H1 (cell line): Measurements from ENCODE around the gene KCTD11. TPM values are rescaled to one million over a fixed set of nuclear protein-coding genes. Genes with fewer than 3 reads are reported as not detected.
A peak's percentile ranks its signal among the peaks of the same experiment; 100 is the strongest.

Experiments used
- BRCA1 ChIP-seq: IDR thresholded peaks from 2 replicates; pipeline ENCODE4 v1.6.1; 2012; ENCODE audit warnings: low read depth, low read length, improper control_type of control experiment
- CBX5 ChIP-seq: fragments of 300-800, 300-1000 bp; sonication (generic); IDR thresholded peaks from 2 replicates; pipeline ENCODE4 v1.7.1; 2016; ENCODE audit warnings: antibody characterized with exemption, low read length, low read depth
- CHD2 ChIP-seq: IDR thresholded peaks from 2 replicates; pipeline ENCODE4 v1.6.1; 2012; ENCODE audit warnings: low read length, improper control_type of control experiment
- CTCF ChIP-seq, 3 experiments: IDR thresholded peaks; 1 replicate in 2 of 3; 2 replicates in 1 of 3; pipeline versions ENCODE4 v1.5.1 to v1.6.1; 2011; ENCODE audit warnings: low read length in 3 of 3, mild to moderate bottlenecking in 3 of 3, inconsistent platforms in 2 of 3, low read depth in 1 of 3, moderate library complexity in 1 of 3; ENCODE audit not compliant: insufficient read depth in 1 of 3; ENCODE audit errors: control extremely low read depth in 1 of 3
- GTF2F1 ChIP-seq: IDR thresholded peaks from 2 replicates; pipeline ENCODE4 v1.6.1; 2012; ENCODE audit warnings: low read depth, low read length, improper control_type of control experiment, borderline replicate concordance
- HDAC2 ChIP-seq, 2 experiments: fragments of 300-600 bp in 1 of 2; sonication (generic) in 1 of 2; IDR thresholded peaks; 2 replicates each; pipeline ENCODE4 v1.6.1; 2011 to 2012; ENCODE audit warnings: low read depth in 2 of 2, low read length in 2 of 2, mild to moderate bottlenecking in 2 of 2, moderate library complexity in 2 of 2, borderline replicate concordance in 1 of 2, inconsistent platforms in 1 of 2
- KDM5A ChIP-seq: fragments of 200-600 bp; IDR thresholded peaks from 2 replicates; pipeline ENCODE4 v1.7.1; 2012; ENCODE audit warnings: mild to moderate bottlenecking, low read length, inconsistent platforms, mixed read lengths
- MAFK ChIP-seq: IDR thresholded peaks from 2 replicates; pipeline ENCODE4 v1.6.1; 2012; ENCODE audit warnings: low read depth, mild to moderate bottlenecking, improper control_type of control experiment, low read length
- SIX5 ChIP-seq: IDR thresholded peaks from 2 replicates; pipeline ENCODE4 v1.6.1; 2011; ENCODE audit warnings: mild to moderate bottlenecking, low read depth, low read length
- SUZ12 ChIP-seq: fragments of 200-600 bp; sonication (generic); IDR thresholded peaks from 2 replicates; pipeline ENCODE4 v1.6.1; 2012; ENCODE audit warnings: mild to moderate bottlenecking, inconsistent platforms, low read length, moderate library complexity, mixed read lengths
- TBP ChIP-seq: IDR thresholded peaks from 2 replicates; pipeline ENCODE4 v1.6.1; 2011; ENCODE audit warnings: low read depth, low read length, improper control_type of control experiment
- YY1 ChIP-seq: IDR thresholded peaks from 2 replicates; pipeline ENCODE4 v1.6.1; 2011; ENCODE audit warnings: low read depth, mild to moderate bottlenecking, low read length
- polyA plus RNA-seq, 7 experiments: library from polyadenylated mRNA; depleted of rRNA in 3 of 7; stranded (reverse) in 5 of 7; unstranded in 2 of 7; fragments of >200 nt in 5 of 7; fragments of 200-250 nt in 2 of 7; gene quantifications; 1 replicate in 5 of 7; 2 replicates in 1 of 7; 4 replicates in 1 of 7; pipeline versions ENCODE4 v1.2.1 to v1.2.3, GENCODE V29; 2011 to 2013; ENCODE audit warnings: missing spikeins in 2 of 7, mixed read lengths in 2 of 7
- total RNA-seq: library from RNA; stranded (reverse); fragmentation: NEBNext Ultra II Directional; extraction: Animal tissue kit (Norgen Biotek cat#: 25700); gene quantifications from 2 replicates; pipeline ENCODE4 v1.2.1, GENCODE V29; 2021

The KCTD11 gene
- total and polyA plus RNA-seq, 2 of the 8 experiments (the other 6 are each of a cell fraction or from before 2014, with no cell fraction given): 8.6 to 9.2 TPM

GRCh38 chr17:7323731-7324437 lies 28.1 kb upstream of the KCTD11 start (continued):
- TF ChIP-seq SIX5: no peak
- no peak for TF ChIP-seq SUZ12
- TF ChIP-seq CBX5: no peak
- no peak for TF ChIP-seq HDAC2 (IDR thresholded peaks at IDR 0.05; ENCODE audit: borderline replicate concordance in 1 of 2, low read depth in 2 of 2, low read length in 2 of 2)
- TF ChIP-seq MAFK: no peak
- TF ChIP-seq GTF2F1: no peak
- no peak for TF ChIP-seq BRCA1
- peak; percentile 93 to 97 (median 94) for TF ChIP-seq CTCF (IDR thresholded peaks at IDR 0.05; ENCODE audit: control extremely low read depth in 1 of 3, insufficient read depth in 1 of 3, low read depth in 1 of 3, low read length in 3 of 3)
- peak; percentile 66; the same call in 1 of the 2 replicates for TF ChIP-seq YY1
- TF ChIP-seq KDM5A: no peak
- TF ChIP-seq TBP: no peak; the same call in 1 of the 2 replicates
- TF ChIP-seq CHD2: no peak
- TF ChIP-seq, all 59 proteins: peak for 5
